GM19193 (cell line): ENCODE results near the gene DRICH1.

Experiments used
- POLR2A ChIP-seq: IDR thresholded peaks from 4 replicates; pipeline ENCODE4 v1.6.1; 2011; ENCODE audit not compliant: insufficient read depth, insufficient read length; ENCODE audit errors: extremely low read depth

DRICH1 gene

GRCh38 chr22:23632178-23632577 lies at the start of gene DRICH1:
Gene DRICH1 (minus strand): TSS chr22:23632321. CDS start chr22:23632023, 298 bp downstream.
- TF ChIP-seq POLR2A = no peak

GRCh38 chr22:23681026-23681809 lies 49.1 kb upstream of the DRICH1 start:
- TF ChIP-seq POLR2A = no peak

- no peak for TF ChIP-seq POLR2A
Observed at GRCh38 chr22:23678133-23678532, 46.0 kb upstream of the DRICH1 start.

- no peak for TF ChIP-seq POLR2A
Observed at GRCh38 chr22:23677701-23677995, 45.5 kb upstream of the DRICH1 start.

- TF ChIP-seq POLR2A = no peak
Observed at GRCh38 chr22:23675502-23676415, 43.6 kb upstream of the DRICH1 start.

GRCh38 chr22:23673826-23674690 lies 41.9 kb upstream of the DRICH1 start:
- TF ChIP-seq POLR2A = no peak

GRCh38 chr22:23673050-23673620 lies 41.0 kb upstream of the DRICH1 start:
- TF ChIP-seq POLR2A = no peak

- no peak for TF ChIP-seq POLR2A
Observed at GRCh38 chr22:23670378-23671295, 38.5 kb upstream of the DRICH1 start.

GRCh38 chr22:23657727-23658126 lies 25.6 kb upstream of the DRICH1 start:
- TF ChIP-seq POLR2A = no peak

- no peak for TF ChIP-seq POLR2A
Observed at GRCh38 chr22:23655891-23656475, 23.9 kb upstream of the DRICH1 start.

- no peak for TF ChIP-seq POLR2A
Observed at GRCh38 chr22:23652711-23653110, 20.6 kb upstream of the DRICH1 start.

- no peak for TF ChIP-seq POLR2A
Observed at GRCh38 chr22:23652286-23652685, 20.2 kb upstream of the DRICH1 start.

GRCh38 chr22:23651676-23652075 lies 19.6 kb upstream of the DRICH1 start:
- no peak for TF ChIP-seq POLR2A

GRCh38 chr22:23649071-23649501 lies 17.0 kb upstream of the DRICH1 start:
- no peak for TF ChIP-seq POLR2A

- TF ChIP-seq POLR2A = no peak
Observed at GRCh38 chr22:23639661-23640060, 7.5 kb upstream of the DRICH1 start.
